NK-92 (cell line): Measurements from ENCODE around the gene CERS6.
"Not testable (repeated sequence)": the region's sequence is repeated elsewhere in the genome, so short reads cannot be mapped to it uniquely, and the experiment has no call there.

ENCODE experiments used
- DNase-seq: peaks from one replicate; lab custom pipeline; 2025; ENCODE audit not compliant: unreplicated experiment; lab: John Stamatoyannopoulos, UW

CERS6 gene

GRCh38 chr2:168466834-168467565, 10.9 kb downstream of the CERS6 start:
- DNase-seq: no peak

- DNase-seq: no peak
These were observed 11.7 kb downstream of the CERS6 start for GRCh38 chr2:168467729-168468128.

- no peak for DNase-seq
These were observed 12.3 kb downstream of the CERS6 start for GRCh38 chr2:168468354-168468753.

- DNase-seq: no peak
These were observed 13.4 kb downstream of the CERS6 start for GRCh38 chr2:168469281-168469988.

GRCh38 chr2:168470320-168471162, 14.5 kb downstream of the CERS6 start:
- DNase-seq: no peak

GRCh38 chr2:168471163-168471475, 15.0 kb downstream of the CERS6 start:
- DNase-seq: no peak

GRCh38 chr2:168475636-168476035, 19.6 kb downstream of the CERS6 start:
- DNase-seq: no peak

- DNase-seq: no peak
These were observed 22.1 kb downstream of the CERS6 start for GRCh38 chr2:168478206-168478605.

- no peak for DNase-seq
These were observed 24.3 kb downstream of the CERS6 start for GRCh38 chr2:168480356-168480755.

GRCh38 chr2:168480825-168481585, 24.9 kb downstream of the CERS6 start:
- no peak for DNase-seq

- DNase-seq: no peak
These were observed 26.2 kb downstream of the CERS6 start for GRCh38 chr2:168482269-168482668.

GRCh38 chr2:168482952-168483831, 27.1 kb downstream of the CERS6 start:
- DNase-seq: no peak

GRCh38 chr2:168486477-168486876, 30.4 kb downstream of the CERS6 start:
- DNase-seq: no peak

GRCh38 chr2:168490015-168490874, 34.2 kb downstream of the CERS6 start:
- DNase-seq: no peak

GRCh38 chr2:168490946-168491605, 35.0 kb downstream of the CERS6 start:
- no peak for DNase-seq

- not testable (repeated sequence) for DNase-seq
These were observed 35.7 kb downstream of the CERS6 start for GRCh38 chr2:168491728-168492127.

- DNase-seq: not testable (repeated sequence)
These were observed 37.1 kb downstream of the CERS6 start for GRCh38 chr2:168493219-168493618.

GRCh38 chr2:168494190-168494711, 38.2 kb downstream of the CERS6 start:
- DNase-seq: no peak
